GM21367 (cell line): ENCODE results near the gene RXRA.
A peak's percentile ranks its signal among the peaks of the same experiment; 100 is the strongest.

Experiments used
- ATAC-seq: cut with Tn5 transposase; IDR thresholded peaks from one replicate; pipeline ENCODE4 v1.9.1; 2021; ENCODE audit not compliant: unreplicated experiment

RXRA gene

DNA sequence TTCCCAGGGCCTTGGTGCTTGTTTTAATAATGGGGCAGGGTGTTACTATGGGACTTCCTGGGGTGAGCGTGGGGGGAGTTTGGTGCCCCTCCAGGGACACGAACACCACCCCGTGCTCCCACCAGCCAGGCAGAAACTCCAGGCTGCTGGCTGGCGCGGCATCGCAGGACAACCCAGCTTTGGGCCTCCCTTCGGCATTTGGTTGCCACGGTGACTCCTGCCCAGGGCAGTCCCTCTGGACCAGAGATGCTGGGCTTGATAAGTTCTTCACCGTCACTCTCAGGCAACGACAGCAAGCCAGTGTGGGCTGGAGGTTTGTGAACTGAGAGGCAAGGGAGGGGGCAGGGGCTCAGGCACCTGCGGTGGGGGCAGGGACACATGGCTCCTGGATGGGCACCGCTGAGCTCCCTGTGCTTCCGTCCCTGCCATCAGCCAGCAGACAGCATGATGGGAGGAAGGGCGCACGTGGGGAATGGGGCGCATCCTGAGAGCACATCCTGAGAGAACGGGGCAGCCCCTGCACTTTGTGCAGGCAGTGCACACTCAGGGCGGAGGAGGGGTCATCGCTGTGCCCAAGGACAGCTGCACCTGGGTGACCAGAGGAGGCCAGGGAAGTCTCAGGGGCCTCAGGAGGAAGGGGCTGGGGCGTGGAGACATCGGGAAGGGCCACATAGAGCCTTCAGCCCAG is 116.4 kb downstream of the RXRA start:
- no peak for ATAC-seq

DNA sequence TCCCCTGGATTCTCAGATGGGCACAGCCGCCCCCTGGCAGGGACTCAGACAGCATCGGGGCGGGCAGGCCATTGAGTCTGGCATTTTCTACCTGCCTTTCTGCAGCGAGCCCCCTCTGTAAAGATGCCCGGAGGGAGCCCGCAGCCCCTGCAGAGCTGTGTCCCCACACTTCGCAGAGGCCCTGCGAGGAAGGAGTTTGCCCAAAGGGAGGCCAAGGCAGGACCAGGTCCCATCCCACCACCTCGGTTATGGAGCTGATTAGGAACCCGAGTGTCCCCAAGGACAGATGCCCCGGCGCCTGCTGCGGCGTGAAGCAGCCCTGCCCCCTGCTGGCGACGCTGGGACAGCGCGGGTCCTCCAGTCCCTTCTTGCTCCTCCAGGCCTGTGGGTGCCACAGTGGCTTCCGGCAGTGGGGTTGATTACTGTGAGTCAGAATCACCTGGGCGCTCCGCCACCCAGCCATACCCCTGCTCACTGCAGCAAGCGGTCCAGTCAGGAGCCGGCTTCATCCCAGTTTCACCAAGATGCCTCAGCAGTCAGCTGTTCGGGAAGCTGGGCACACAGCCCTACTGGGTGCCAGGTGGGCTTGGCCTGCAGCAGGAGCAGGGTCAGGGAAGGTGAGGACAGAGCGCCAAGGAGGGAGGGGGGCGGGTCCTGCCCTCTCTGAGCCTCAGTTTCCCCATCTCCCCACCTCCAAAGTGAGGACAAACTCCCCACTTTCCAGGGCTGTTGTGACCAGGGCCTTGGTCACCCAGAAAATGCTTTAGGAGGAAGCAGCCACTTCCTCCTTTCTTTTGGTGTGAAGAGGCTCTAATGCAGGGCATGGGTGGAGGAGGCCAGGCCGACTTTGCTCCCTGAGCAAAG is 117.2 kb downstream of the RXRA start:
- ATAC-seq, result no peak

DNA sequence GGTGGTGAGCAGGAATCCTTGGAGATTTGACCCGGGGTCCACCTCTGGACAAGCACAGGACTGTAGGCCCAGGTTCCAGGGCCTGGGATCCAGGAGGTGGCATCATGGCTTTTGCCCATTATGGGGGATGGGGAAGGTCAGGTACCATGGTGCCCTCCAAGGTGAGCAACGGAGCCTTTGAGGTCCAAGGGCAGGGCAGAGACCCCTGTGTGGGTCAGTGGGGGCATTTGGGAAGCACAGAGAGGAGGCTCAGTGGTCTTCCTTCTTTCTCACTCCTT is 117.7 kb downstream of the RXRA start:
- ATAC-seq, result no peak

- ATAC-seq, result no peak
These were observed 118.7 kb downstream of the RXRA start for GRCh38 chr9:134445000-134445399.

GRCh38 chr9:134449180-134449916 is 123.1 kb downstream of the RXRA start:
- ATAC-seq, result peak; percentile 87

DNA sequence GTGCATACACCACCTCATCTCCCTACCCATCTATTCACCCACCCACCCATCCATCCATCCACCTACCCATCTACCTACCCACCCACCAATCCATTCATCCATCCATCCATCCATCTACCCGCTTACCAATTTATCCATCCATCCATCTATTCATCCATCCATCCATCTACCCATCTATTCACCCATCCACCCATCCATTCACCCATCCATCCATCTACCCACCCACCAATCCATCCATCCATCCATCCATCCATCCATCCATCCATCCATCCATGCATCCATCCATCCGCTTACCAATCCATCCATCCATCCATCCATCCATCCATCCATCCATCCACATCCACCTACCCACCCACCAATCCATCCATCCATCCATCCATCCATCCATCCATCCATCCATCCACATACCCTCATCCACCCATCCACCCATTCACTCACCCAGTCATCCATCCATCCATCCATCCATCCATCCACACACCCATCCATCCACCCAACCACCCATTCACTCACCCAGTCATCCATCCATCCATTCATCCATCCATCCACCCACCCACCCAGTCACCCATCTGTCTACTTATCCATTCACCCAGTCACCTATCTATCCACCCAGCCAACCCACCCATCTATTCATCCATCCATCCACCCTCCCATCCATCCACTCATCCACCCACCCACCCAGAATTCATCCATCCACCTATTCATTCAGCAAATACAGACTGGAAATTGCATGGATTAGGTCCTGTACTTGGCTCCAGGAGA is 125.6 kb downstream of the RXRA start:
- ATAC-seq, result no peak

DNA sequence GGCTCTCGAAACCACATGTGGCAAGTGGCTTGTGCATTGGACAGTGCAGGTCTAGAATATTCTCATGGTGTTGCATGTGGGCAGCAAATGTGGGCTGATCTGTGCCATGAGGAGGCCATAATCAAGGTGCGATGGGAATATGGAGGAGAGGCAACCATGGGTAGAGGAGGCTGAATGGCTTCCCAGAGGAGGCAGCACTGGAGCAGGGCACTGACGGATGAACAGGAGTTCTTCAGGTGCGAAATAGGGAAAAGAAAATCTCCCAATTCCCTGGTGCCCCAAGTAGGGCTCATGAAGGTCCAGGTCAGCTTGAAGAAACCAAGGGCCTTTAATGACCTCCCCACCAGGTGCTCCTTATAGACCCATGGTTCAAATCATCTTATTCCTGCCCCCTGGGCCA is 126.5 kb downstream of the RXRA start:
- ATAC-seq, result no peak

GRCh38 chr9:134453776-134454475 is 127.7 kb downstream of the RXRA start:
- ATAC-seq, result no peak

DNA sequence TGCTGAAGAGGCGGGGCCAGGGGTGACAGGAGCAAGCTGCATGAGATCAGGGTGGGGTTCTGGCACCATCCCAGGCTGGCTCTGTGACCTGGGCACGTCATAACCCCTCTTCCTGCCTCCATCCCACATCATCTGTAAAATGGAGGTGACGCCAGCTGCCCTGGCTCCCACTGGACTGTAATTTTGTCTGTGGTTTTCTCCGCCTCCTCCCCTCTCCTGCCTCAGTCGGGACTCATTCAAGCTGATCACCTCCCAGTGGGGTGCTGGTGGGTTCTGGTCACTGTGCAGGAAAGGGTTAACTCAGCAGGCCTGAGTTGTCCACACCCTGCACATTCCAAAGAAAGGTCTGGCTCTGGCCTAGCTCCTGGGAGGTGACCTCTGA is 128.2 kb downstream of the RXRA start:
- ATAC-seq, result no peak

- ATAC-seq, result no peak
These were observed 128.8 kb downstream of the RXRA start for GRCh38 chr9:134455021-134455471.

DNA sequence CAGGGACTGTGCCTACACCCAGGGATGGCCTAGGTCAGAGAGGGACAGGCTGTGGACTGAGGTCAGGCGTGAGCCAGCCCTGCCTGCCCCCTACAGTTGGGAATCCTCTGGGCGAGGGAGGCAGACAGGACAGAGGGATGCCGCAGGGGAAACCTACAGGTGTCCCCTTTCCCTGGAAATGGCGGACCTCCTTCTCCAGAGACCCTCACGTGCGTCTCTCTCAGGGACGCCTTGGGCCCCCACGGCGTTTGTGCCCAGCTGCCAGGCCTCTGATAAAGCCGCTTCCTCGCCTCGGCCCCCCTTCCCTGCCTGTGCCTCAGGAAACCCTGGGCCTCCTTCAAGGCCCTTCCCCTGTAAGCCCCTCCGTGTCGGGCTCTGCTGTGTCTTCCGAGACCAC is 129.3 kb downstream of the RXRA start:
- no peak for ATAC-seq

DNA sequence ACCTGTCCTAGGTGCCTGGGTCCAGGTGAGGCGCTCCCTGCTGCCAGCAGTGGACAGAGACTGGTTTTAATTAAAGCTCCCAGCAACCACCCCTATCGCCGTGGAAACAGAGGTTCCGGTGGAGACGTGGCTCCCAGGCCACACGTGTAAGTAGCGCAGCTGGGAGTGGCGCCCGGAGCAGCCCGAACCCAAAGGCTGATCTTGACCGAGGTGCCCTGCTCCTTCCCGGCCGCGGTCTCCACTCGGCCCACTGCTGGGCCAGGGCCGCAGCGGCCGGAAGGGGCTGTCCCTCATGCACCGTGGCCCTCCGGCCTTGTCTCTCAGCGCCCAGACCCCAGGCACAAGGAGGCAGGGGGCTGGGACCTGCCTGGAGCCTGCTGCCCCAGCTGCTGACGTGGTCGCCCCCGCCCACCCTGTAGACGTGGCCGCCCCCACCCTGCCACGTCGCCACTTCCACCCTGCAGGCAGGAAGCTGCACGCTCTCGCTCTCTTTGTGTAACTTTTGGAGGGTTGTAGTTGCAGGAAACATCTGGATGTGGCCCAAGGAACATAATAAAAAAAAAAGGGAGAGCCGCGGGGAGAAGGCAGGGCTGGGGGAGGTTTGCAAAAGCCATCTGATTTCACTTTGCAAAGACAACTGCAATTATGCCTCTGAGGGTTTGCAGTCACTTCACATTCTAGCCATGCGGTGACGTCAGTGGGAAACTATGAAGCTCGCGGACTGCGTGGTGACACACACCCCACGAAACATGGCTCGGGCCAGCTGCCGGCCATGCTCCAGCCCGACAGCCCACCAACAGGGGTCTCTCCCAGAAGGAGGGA is 129.9 kb downstream of the RXRA start:
- ATAC-seq, result no peak

DNA sequence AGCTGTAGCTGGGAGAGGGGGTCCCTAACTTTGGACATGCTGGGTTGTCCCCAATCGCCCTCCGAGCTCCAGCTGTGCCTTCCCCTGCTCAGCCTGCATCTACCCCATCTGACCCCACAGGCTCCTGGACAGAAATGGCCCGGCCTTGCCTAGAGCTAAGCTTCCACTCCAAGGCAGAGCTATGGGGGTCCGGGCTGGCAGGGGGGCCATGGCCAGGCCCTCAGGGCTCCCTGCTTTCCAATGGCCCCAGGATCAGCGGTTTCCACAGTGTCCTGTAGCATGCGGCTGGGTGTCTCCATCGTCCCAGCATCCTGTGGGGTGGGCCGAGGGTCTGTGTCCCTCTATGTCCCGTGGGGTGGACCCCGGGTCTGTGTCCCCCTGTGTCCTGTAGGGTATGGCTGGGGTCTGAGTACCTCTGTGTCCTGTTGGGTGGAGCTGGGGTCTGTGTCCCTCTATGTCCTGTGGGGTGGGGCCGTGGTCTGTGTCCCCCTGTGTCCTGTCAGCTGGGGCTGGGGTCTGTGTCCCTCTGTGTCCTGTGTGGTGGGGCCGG is 130.6 kb downstream of the RXRA start:
- no peak for ATAC-seq

- ATAC-seq, result no peak
These were observed 131.3 kb downstream of the RXRA start for GRCh38 chr9:134457321-134458206.

GRCh38 chr9:134458207-134459108 is 132.2 kb downstream of the RXRA start:
- no peak for ATAC-seq

DNA sequence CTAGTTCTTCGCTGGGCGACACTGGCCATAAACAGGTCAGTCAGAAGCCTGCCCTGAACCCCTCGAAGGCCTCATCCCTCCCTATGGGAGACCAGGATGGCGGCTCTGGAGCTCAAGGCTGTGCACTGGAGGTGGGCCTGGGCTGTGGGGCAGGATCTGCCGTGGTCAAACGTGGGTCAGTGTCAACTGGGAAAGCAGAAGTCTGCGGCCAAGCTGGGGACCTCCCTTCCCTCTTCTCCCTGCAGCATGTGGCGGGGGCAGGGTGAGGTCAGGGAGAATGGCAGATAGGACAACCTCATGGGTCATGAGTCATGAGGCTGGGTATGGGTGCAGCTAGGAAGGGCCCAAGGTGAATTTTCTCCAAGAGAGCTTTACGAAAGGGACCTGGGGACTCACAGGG is 132.9 kb downstream of the RXRA start:
- ATAC-seq, result no peak

GRCh38 chr9:134459573-134459972 is 133.3 kb downstream of the RXRA start:
- ATAC-seq, result no peak
